GM18909 (cell line): ENCODE measurements around the gene CDC16.
A peak's percentile ranks its signal among the peaks of the same experiment; 100 is the strongest.
"Not testable (repeated sequence)": the region's sequence is repeated elsewhere in the genome, so short reads cannot be mapped to it uniquely, and the experiment has no call there.

ENCODE experiments used
- ATAC-seq: cut with Tn5 transposase; IDR thresholded peaks from one replicate; pipeline ENCODE4 v1.9.1; 2021; ENCODE audit warnings: mild to moderate bottlenecking; ENCODE audit not compliant: unreplicated experiment, poor library complexity

CDC16 gene

DNA sequence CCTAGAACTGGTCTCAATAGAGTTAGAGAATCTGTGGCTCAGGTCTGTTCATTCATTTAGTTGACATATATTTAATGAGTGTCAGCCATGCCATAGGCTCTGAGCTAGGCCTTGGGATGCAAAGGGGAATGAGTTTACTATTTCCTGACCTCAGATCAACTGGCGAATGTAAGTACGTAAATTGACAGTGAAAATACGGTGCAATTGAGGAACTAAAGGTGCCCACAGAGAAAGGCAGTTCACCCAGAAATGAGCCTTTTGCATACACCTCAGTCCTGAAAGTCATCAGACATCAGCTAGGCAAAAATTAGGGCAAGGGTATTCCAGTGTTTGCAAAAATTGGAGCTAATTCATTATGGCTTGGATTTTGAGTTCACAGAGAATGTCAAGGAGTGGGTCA, 26.1 kb downstream of the CDC16 start:
- no peak for ATAC-seq

DNA sequence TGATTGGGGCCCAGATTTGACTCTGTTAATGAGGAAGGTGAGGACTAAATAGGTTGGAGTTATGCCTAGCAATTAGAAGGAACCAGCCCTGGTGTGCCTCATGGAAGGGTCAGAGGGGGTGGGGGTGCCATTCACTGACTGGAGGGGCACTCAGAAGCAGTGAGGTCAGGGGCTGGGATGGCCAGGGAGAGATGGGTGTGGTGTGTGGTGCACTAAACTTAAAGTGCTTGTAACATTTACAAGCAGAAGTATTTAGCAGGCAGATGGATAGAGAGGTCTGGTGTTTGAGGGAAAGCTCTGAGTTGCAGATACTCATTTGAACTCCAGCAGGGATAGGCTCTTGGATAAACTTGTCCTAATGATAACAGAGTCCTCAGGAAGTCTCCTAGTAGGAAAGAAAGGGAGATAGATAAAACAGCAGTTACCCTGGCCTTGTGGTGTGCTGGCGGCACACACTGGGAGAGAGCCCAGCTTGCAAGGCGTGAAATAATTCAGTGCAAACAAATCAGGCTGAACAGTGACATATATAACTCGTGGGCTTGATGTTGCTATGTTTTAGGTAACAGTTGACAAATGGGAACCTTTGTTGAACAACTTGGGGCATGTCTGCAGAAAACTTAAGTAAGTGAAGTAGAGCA, 26.8 kb downstream of the CDC16 start:
- no peak for ATAC-seq

DNA sequence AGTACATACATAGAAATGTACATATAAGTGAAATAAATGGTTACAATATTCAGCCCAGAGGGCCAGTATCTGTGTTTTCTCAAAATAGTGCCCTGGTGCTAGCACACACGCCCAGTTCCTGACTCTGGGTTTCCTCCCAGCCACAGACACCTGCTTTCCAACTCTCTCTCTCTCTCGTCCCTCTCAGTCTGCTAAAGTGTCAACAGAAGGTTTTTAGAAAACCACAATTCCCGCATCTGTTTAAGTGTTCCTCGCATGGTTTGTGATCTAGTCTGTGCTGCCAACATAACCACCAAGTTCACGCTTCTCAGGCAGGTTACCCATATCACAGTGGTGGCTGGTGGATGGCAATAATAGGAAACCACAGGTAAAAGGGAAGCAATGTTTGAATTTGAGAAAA, 28.9 kb downstream of the CDC16 start:
- ATAC-seq: no peak

DNA sequence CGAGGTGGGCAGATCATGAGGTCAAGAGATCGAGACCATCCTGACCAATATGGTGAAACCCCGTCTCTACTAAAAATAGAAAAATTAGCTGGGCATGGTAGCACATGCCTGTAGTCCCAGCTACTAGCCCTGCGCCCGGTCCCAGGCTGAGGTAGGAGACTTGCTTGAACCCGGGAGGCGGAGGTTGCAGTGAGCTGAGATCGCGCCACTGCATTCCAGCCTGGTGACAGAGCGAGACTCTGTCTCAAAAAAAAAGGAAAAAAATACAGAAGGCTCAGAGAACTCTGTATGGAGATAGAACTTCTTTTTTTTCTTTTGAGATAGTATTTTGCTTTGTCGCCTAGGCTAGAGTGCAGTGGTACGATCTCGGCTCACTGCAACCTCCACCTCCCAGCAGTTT, 29.6 kb downstream of the CDC16 start:
- ATAC-seq: not testable (repeated sequence)

DNA sequence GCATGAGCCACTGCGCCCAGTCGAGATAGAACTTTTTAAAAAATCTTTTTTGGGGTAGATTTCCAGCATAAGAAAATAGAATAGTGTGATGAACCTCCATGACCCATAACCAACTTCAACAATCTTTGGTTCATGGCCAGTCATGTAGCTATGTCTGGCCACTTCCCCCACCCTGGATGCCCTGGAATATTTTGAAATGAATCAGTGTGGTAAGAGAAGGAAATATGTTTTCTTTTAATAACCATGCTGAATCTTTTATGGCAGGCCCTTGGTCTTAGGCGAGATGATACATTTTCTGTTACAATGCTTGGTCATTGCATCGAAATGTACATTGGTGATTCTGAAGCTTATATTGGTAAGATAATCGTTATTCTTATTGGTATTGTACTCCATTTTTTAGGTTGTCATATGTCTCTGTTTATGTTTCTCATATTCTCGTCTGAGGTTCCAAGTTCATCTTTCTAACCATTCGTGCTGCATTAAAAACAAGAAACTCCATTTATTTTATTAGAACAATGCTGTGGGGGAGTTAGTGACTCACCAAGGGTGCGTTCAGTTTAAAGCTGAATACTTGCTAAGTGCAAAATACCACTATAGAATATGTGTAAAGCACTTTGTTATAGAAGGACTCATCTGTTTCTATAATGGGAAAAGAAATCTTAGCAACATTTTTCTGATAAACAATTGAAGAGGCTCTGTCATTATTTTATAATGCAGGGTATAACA, 30.4 kb downstream of the CDC16 start:
- no peak for ATAC-seq

DNA sequence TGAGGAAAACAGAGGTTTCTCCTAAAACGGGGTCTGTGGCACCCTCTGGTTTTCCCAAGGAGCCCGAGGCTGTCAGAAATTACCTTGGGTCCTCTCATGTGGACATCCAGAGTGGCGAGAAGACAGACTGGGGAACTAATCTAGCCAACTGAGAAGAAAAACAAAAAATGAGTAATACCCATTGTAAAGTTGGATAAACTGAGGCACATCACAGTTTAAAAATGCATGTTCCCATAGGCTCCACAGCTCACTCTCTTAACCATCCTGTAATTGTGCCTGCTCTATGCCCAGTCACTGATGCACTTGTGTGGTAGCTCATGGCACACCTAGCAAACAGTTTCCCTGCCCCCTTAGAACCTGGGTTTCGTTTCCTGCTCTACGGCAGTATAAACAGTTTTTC, 31.5 kb downstream of the CDC16 start:
- no peak for ATAC-seq

DNA sequence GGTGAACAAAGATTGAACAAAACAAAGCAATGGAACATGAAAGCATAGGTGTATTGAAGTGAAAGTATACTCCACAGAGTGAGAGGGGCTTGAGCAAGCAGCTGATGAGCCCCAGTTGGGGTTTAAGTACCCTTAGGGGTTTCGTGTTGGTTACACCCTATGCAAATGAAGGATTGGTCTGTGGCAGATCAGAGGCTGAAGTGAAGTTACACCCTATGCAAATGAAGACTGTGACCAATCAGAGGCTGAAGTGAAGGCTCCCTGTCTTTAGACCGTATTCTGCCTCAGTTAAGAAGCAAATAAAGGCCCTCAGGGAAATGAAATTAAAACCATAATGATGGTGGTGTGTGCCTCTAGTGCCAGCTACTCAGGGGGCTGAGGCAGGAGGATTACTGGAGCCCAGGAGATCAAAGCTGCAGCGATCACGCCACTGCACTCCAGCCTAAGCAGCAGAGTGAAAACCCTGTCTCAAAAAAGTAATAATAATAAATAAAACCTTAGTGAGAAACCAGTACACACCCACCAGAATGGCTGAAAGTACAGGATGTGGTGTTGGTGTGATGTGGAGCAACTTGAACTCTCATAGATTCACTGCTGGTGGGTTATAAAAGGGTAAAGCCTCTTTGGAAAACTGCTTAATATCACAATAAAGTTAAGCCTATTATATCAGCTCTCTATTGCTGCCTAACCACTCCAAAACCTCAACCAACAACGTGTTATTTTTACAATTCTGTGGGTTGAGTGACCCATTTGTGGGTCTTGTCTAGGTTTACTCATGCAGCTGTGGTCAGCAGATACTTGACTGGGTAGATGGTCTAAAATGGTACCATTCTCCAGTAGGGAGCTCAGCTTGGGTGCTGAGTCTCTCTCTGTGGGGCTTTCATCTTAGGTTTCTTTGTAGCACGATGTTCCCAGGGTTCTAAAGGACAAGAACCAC, 33.9 kb downstream of the CDC16 start:
- ATAC-seq: no peak

DNA sequence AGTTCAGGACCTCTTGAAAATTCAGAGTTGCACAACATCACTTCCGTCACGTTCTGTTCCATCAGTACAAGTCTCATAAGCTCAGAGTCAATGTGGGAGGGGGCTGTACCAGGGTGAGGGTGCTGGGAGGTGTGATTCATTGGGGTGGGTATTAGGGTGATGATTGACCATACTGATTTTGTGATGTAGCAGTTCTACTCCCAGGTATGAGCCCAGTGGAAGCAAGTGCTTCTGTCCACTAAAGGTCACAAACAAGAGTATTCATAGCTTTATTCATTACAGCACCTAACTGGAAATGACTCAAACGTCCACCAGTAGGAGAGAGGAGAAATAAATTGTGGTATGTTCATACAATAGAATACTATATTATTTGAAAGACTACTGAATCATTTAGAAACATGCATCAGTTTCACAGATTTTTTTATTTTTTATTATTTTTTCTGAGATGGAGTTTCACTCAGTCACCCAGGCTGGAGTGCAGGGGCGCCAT, 34.6 kb downstream of the CDC16 start:
- ATAC-seq: no peak

DNA sequence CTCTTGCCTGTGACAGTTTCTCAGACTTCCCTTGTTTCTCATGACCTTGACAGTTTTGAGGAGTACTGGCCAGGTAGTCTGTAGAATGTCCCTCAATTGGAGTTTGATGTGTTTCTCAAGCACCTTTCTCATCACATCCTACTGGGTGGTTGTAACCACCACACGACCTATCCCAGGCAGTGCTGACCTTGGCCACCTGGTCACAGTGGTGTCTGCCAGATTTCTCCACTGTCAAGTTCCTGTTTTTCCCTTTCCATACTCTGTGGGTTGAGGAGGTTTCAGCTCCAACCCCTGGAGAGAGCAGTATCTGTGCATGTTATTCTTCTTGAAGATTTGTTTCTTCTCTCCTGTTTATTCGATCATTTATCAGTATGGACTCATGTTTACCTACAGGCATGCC, 38.3 kb downstream of the CDC16 start:
- no peak for ATAC-seq

DNA sequence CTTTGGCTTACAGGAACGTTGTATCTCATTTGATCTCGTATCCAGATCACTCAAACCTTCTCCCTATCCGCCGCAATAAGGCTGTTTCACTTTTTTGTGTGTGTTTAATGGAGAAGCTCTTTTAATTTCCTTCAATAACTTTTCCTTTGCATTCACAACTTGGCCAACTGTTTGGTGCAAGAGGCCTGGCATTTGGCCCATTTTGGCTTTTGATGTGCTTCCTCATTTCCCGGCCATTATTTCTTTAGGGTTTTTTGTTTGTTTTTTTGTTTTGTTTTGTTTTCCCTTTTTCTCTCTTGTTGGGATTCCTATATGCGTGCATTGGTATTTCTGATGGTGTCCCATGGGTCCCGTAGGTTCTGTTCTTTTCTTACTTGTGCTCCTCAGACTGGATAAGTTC, 40.6 kb downstream of the CDC16 start:
- ATAC-seq: no peak

DNA sequence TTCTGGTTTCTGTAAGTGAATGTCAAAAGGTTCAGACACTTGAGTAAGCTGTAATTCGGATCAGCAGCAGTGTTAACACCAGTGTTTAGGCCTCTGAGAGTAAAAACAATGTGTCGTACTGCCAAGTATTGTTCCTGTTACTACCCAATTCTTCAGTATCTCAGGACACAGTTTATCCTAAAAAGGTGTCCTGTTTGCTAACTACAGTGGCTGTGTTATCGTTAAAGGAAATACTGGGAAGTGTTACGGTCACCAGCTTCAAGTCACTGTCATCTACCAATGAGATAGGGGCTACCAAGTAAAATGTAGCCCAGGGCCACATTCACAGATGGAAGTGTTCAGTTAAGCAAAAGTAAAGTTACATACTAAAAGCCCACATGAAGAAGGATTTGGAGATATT, 44.4 kb downstream of the CDC16 start:
- no peak for ATAC-seq

DNA sequence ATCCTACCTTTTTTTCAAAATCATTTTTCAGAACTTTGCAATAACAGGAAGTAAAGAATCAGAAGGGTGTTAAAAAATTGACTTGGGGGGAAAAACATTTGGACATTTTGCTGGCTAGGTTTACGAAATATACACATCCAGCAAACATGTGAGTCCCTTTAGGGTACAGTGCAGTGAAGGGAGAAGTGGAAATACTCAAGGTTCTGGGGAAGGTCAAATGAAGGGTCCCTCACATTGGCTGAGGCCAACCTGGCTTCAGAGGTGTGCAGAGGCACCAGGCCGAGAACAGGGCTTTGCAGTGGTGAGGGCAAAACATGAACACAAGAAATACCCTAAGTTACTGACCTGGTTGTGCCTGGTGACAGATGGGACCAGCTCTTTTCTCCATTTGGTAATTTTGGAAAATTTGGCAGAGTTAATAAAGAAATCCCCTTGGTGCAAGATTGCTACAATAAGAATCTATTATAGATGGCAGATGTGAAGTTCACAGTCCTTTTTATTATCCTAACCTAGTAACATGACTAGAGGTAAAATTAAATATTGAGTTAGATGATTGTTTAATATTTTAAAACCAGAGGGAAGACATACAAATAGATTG, 45.2 kb downstream of the CDC16 start:
- ATAC-seq: no peak

DNA sequence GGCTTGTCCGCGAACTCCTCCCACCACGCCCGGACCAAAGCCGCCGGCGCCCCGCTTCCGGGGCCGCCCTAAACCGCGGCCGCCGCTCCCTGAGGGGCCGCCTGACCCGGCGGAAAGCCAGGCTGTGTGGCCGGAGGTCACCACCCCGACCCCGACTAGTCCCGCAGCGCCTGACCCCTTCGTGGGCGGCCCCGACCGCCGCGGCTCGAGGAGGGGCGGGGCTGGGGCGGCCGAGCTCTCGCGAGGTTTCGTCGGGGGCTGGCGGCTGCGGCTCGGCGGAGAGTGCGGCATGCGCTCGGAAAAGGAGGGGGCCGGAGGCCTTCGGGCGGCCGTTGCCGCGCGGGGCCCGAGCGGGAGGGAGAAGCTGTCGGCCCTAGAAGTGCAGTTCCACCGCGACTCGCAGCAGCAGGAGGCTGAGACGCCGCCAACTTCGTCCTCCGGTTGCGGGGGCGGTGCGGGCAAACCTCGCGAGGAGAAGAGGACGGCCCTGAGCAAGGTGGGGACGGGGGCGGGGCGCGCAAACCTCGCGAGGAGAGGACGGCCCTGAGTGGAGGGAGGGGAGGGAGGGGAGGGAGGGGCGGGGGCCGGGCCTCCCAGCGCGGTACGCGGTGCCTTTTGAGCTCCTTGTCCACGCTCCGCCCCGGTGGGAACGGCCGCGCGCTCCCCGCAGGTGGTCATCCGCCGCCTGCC, 46.8 kb downstream of the CDC16 start, which contains the start of gene UPF3A:
Gene UPF3A, plus strand, starts transcription at position 251 of the 690 bp plus-strand sequence. Its CDS starts 39 bp downstream, at position 290.
- peak; percentile 83 for ATAC-seq

DNA sequence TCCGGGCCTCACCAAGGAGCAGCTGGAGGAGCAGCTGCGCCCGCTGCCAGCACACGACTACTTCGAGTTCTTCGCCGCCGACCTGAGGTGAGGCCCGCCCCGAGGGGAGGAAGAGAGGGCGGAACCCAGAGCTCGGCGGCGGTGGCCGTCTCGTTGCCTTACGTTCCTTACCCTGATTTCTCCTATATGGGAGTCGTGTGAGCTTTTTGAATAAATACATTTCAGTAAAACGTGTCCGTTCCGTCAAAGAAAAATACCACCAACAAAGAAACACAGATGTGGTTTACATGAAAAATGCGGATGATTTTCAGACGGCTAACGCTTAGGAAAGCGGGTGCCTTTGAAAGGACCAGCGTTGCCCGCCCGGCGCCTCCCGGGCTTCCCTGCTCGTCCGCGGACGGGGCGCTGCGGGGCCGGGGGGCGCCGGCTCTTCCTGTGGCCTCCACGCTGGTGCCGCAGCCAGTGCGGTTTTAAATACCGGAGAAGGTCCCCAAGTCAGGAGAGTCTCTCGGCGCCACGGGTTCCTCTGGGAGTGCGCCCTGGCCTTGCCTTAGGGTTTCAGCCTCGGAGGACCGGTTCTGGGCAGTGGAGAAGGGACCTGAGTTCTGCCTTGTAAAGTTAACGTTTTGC, 47.5 kb downstream of the CDC16 start:
- ATAC-seq: peak; percentile 49

DNA sequence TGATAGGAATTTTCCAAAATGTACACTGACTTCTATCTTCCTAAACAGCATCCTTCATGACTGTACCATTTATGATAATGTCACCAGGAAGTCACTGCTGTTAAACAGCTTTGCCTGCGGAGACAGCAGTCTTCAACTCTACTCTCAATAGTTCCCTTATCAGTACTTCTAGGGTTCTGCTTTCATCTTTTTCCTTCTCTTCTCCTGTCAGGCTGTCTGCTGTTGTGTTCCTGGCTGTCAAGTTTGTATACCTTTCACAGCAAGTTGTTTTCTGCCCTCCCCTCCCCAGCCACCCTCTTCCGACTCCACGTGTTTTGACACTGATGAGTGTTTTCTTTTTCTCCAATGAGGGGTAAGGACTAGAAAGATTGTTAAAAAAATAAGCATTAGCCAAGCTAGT, 48.9 kb downstream of the CDC16 start:
- no peak for ATAC-seq

DNA sequence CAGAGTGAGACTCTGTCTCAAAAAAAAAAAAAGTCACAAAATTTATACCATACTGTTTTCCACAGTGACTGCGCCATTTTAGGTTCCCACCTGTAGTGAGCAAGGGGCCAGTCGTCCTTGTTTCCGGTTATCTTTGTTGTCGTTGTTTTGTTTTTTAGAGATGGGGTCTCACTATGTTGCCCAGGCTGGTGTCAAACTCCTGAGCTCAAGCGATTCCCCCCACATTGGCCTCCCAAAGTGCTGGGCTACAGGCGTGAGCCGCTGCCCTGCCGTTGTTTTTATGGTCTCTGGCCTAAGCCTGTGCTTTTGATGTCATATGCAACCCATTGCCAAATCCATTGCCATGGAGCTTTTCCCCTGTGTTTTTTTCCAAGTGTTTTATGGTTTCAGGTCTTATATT, 50.0 kb downstream of the CDC16 start:
- no peak for ATAC-seq

DNA sequence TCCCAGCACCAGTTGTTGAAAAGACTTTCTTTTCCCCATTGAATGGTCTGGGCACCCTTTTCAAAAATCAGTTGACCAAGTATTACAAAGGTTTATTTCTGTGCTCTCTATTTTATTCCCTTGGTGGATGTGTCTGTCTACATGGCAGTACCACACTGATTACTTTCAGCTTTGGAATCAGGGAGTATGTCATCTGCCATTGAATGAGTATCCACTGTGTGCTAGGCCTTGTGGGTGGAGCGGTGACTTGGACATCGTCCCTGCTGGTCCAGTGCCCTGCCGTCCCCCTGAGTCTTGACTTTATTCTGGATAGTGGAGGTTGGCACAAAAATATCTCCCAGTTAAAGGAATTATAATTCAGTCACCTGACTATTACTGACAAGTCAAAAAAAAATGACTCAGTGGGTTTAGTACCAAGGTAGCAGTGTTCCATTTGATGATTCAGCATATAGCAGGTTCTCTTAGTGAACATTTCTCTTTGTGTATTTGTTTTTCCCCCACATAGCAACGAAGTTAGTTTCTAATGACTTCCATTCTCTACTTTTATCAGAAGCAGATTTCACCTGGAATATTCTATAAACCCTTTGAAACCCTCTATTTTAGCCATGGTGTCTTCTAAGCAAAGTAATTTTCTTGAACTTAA, 50.6 kb downstream of the CDC16 start:
- ATAC-seq: no peak

DNA sequence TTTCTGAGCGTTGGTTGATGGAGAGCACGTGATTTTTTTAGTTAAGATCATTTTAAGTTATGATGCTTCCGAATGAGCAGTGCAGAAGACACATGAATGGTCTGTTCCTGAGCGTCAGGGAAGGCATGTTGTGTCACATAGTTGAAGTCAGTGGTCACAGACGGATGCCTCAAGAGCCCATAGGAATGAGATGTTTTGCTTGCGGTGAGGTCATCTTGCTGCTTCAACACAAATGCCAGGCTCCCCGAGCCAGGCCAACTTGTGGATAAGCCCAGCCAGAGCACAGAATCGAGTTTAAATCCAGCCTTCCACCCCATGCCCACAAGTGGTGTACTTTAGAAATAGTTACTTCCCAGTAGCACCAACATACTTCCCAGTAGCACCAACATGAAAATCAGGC, 52.1 kb downstream of the CDC16 start:
- no peak for ATAC-seq

DNA sequence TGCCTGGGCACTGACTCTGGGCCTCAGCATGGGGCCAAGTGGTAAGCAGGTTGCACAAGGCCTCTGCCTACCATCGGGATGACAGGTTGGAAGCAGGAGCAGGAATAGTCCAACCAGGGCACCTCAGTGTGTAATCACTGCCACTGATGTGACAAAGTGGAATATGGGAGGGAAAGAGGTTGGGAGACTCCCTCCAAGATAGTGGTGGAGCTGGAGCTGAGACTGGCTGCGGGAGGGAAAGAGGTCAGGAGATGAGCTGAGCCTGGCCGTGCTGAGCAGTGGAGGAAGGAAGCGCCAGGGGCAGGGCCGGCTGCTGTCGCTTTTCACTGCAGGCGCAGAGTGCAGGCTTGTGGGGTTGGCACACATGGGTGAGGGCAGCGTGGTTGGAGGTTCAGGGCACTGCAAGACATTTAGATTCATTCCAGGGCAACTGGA, 53.5 kb downstream of the CDC16 start:
- no peak for ATAC-seq
